ENCODE measurements around the gene PKM.

DNA sequence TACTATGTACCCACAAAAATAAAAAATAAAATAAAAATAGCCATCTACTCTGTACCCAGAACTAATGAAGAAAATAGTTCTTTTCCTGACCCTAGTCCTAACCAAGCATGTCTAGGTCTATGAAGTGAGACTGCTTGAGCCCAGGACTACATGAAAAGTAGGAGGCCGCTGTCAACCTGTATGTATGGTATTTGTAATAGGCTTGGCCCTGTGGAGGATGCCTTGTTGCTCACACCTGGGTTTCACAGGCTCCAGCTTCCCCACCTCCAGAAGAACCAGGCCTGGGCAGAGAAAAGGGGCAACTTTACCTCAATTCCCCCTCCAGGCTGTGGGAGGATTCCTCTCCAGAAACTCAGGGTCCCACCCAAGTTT, 6.8 kb upstream of the PKM start:
- TF ChIP-seq SUZ12 (IDR thresholded peaks at IDR 0.05; ENCODE audit: extremely low read depth, insufficient read depth, insufficient read length): no peak
- no peak for TF ChIP-seq ZNF274 (IDR thresholded peaks at IDR 0.05; ENCODE audit: low read depth, low read length)
- no peak for TF ChIP-seq YY1 (IDR thresholded peaks at IDR 0.05; ENCODE audit: insufficient read depth, insufficient read length)

Data from NT2/D1 (cell line).